Fibroblast of lung (primary cell): ENCODE measurements around the gene MAML2.

Experiments
- EZH2 ChIP-seq: IDR thresholded peaks from 2 replicates; pipeline ENCODE4 v1.5.1; 2012; ENCODE audit warnings: low read length, control low read depth, mild to moderate bottlenecking; ENCODE audit errors: missing control alignments
- TF ChIP-seq, protein P1 (sequence below), 2 donors: IDR thresholded peaks in 1 of 2; conservative IDR thresholded peaks in 1 of 2; 1 replicate in 1 of 2; 2 replicates in 1 of 2; pipeline ENCODE4 v1.5.1; 2011 to 2012; ENCODE audit warnings: low read length in 2 of 2, control low read depth in 1 of 2, inconsistent platforms in 1 of 2, low read depth in 1 of 2, mild to moderate bottlenecking in 1 of 2

DNA sequence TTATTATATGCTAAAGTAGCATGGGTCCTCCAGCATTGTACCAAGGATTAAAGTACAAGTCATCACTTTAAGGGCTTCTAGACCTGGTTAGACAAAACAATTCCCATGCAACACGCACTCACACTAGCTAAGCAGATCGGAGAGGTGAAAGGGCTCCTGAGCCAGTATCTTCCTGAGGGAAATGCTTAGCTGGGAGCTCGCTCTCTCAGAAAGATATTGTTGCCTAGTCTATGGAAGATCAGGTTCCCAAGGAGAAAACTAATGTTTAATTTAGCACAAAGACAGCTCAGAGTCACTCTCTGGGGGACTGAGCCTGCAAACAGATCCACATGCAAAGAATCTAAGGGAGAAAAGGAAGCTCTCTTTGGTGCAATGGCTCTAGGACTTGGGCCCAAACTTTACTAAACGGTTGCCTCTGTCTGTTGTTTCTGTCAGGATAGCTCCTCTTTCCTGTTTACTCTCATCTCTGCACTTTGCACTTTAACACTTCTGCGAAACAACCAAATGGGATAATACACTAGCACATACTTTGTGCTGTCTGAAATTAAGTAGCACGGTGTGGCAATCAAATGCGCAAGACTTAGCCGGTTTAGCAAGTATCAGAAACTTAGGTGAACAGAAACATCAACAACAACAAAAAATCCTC, 10.7 kb downstream of the MAML2 start:
- TF ChIP-seq, protein P1, sequence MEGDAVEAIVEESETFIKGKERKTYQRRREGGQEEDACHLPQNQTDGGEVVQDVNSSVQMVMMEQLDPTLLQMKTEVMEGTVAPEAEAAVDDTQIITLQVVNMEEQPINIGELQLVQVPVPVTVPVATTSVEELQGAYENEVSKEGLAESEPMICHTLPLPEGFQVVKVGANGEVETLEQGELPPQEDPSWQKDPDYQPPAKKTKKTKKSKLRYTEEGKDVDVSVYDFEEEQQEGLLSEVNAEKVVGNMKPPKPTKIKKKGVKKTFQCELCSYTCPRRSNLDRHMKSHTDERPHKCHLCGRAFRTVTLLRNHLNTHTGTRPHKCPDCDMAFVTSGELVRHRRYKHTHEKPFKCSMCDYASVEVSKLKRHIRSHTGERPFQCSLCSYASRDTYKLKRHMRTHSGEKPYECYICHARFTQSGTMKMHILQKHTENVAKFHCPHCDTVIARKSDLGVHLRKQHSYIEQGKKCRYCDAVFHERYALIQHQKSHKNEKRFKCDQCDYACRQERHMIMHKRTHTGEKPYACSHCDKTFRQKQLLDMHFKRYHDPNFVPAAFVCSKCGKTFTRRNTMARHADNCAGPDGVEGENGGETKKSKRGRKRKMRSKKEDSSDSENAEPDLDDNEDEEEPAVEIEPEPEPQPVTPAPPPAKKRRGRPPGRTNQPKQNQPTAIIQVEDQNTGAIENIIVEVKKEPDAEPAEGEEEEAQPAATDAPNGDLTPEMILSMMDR (conservative IDR thresholded peaks at IDR 0.05 in 1 of 2, IDR thresholded peaks at IDR 0.05 in 1 of 2; ENCODE audit: low read depth in 1 of 2, low read length in 2 of 2), result no peak
- no peak for TF ChIP-seq EZH2
